Ramos (cell line): ENCODE measurements around the gene ALOX12.

Experiments used
- in situ Hi-C: fragments of 300-500 bp; cut with MboI; formaldehyde crosslinking; loops from one replicate; pipeline ENCODE4 v1.14.3; 2022; ENCODE audit warnings: low sequenced_read_pairs; ENCODE audit not compliant: unreplicated experiment

Gene ALOX12

GRCh38 chr17:7019839-7020519 lies 24.1 kb downstream of the ALOX12 start:
- in situ Hi-C loops = loop anchor here (5.0 to 25.0 kb wide), 2 partner anchors 108 to 358 kb away; partner anchors contain the start of genes C17orf100 and MED31

GRCh38 chr17:7020894-7021664 lies 25.2 kb downstream of the ALOX12 start:
- in situ Hi-C loops = loop anchor here (25.0 kb wide), 1 partner anchor 359 kb away; the partner anchor contains the start of genes C17orf100 and MED31

GRCh38 chr17:7021993-7022778 lies 26.3 kb downstream of the ALOX12 start:
- in situ Hi-C loops = loop anchor here (25.0 kb wide), 1 partner anchor 360 kb away; the partner anchor contains the start of genes C17orf100 and MED31

GRCh38 chr17:7022781-7023571 lies 27.1 kb downstream of the ALOX12 start, which contains the start of gene BCL6B:
Gene BCL6B (plus strand): TSS chr17:7023050. CDS start chr17:7023672, 622 bp downstream.
- in situ Hi-C loops = loop anchor here (25.0 kb wide), 1 partner anchor 361 kb away; the partner anchor contains the start of genes C17orf100 and MED31

- in situ Hi-C loops = loop anchor here (25.0 kb wide), 1 partner anchor 361 kb away; the partner anchor contains the start of genes C17orf100 and MED31
Measured at GRCh38 chr17:7023576-7024401, 27.9 kb downstream of the ALOX12 start.

GRCh38 chr17:7024402-7024785 lies 28.5 kb downstream of the ALOX12 start:
- in situ Hi-C loops = loop anchor here (25.0 kb wide), 1 partner anchor 362 kb away; the partner anchor contains the start of genes C17orf100 and MED31

GRCh38 chr17:7025245-7025644 lies 29.4 kb downstream of the ALOX12 start:
- in situ Hi-C loops = no loop called here

GRCh38 chr17:7026471-7027115 lies 30.7 kb downstream of the ALOX12 start:
- in situ Hi-C loops = no loop called here

GRCh38 chr17:7027335-7027734 lies 31.5 kb downstream of the ALOX12 start:
- in situ Hi-C loops = no loop called here

- in situ Hi-C loops = no loop called here
Measured at GRCh38 chr17:7029096-7029495, 33.2 kb downstream of the ALOX12 start.

- in situ Hi-C loops = no loop called here
Measured at GRCh38 chr17:7029659-7030058, 33.8 kb downstream of the ALOX12 start.

GRCh38 chr17:7034955-7035590 lies 39.2 kb downstream of the ALOX12 start:
- in situ Hi-C loops = no loop called here

GRCh38 chr17:7035591-7036368 lies 39.9 kb downstream of the ALOX12 start, which contains the start of gene SLC16A13:
Gene SLC16A13 (plus strand): TSS chr17:7036015. CDS start chr17:7036383, 368 bp downstream.
- in situ Hi-C loops = no loop called here

- in situ Hi-C loops = no loop called here
Measured at GRCh38 chr17:7038025-7038862, 42.4 kb downstream of the ALOX12 start.

- in situ Hi-C loops = no loop called here
Measured at GRCh38 chr17:7039832-7040231, 44.0 kb downstream of the ALOX12 start.
